Tibial nerve (tissue), 4 donors: ENCODE results near the gene KIF17. TPM values are rescaled to one million over a fixed set of nuclear protein-coding genes. Genes with fewer than 3 reads are reported as not detected.
A peak's percentile ranks its signal among the peaks of the same experiment; 100 is the strongest.

Experiments used
- DNase-seq, 2 donors: peaks; one replicate each; pipeline ENCODE4 v3.0.0-alpha.2; 2019; ENCODE audit warnings: low spot score in 2 of 2
- H3K27ac ChIP-seq, 4 donors: fragments of 200-600 bp; sonication (generic) in 3 of 4; one replicate each; pipeline ENCODE4 v1.5.1; 2017 to 2019; ENCODE audit warnings: mild to moderate bottlenecking in 1 of 4
- H3K27me3 ChIP-seq, 2 donors: fragments of 200-600 bp; sonication (generic) in 1 of 2; one replicate each; pipeline versions ENCODE4 v1.5.1 to v1.6.0; 2017 to 2019
- H3K36me3 ChIP-seq, 3 donors: fragments of 200-600 bp; sonication (generic); one replicate each; pipeline ENCODE4 v1.5.1; 2018 to 2019
- H3K4me1 ChIP-seq, 4 donors: fragments of 200-600 bp; sonication (generic) in 3 of 4; one replicate each; pipeline ENCODE4 v1.5.1; 2017 to 2019
- H3K4me3 ChIP-seq, 4 donors: fragments of 200-600 bp; sonication (generic) in 3 of 4; one replicate each; pipeline ENCODE4 v1.5.1; 2017 to 2019; ENCODE audit warnings: mild to moderate bottlenecking in 1 of 4, moderate library complexity in 1 of 4
- H3K9me3 ChIP-seq, 4 donors: fragments of 200-600 bp; sonication (generic) in 3 of 4; one replicate each; pipeline ENCODE4 v1.5.1; 2017 to 2019
- EP300 ChIP-seq, 2 donors: sonication (generic); formaldehyde crosslinking; IDR thresholded peaks; one replicate each; pipeline ENCODE4 v1.6.1; 2017; ENCODE audit warnings: antibody characterized with exemption in 2 of 2, mild to moderate bottlenecking in 1 of 2
- POLR2A ChIP-seq, 2 donors: fragments of 450-650 bp; IDR thresholded peaks; one replicate each; pipeline ENCODE4 v1.6.1; 2017; ENCODE audit warnings: antibody characterized with exemption in 2 of 2, mild to moderate bottlenecking in 2 of 2, moderate library complexity in 2 of 2
- WGBS, 2 donors: methylation state at CpG; one replicate each; pipeline ENCODE4 v1.1.5; 2018; 5-methylcytosine and 5-hydroxymethylcytosine counted together
- total RNA-seq, 4 donors: library from RNA; depleted of rRNA; stranded (reverse); fragments of >200 nt; gene quantifications; one replicate each; pipeline ENCODE4 v1.1.0, GENCODE V29; 2016
- TF ChIP-seq, protein P1 (sequence below), 5 experiments: fragments of 200-600 bp in 3 of 5; fragments of 450-650 bp in 2 of 5; sonication (generic) in 3 of 5; IDR thresholded peaks; one replicate each; pipeline ENCODE4 v1.5.1; 2016 to 2019; ENCODE audit warnings: antibody characterized with exemption in 5 of 5, mild to moderate bottlenecking in 3 of 5, moderate library complexity in 2 of 5

KIF17 gene
- 1 to 10 TPM in 3 of 4 donors, under 1 TPM in 1; 0.59 to 4.2 (median 3.3) TPM for total RNA-seq

DNA sequence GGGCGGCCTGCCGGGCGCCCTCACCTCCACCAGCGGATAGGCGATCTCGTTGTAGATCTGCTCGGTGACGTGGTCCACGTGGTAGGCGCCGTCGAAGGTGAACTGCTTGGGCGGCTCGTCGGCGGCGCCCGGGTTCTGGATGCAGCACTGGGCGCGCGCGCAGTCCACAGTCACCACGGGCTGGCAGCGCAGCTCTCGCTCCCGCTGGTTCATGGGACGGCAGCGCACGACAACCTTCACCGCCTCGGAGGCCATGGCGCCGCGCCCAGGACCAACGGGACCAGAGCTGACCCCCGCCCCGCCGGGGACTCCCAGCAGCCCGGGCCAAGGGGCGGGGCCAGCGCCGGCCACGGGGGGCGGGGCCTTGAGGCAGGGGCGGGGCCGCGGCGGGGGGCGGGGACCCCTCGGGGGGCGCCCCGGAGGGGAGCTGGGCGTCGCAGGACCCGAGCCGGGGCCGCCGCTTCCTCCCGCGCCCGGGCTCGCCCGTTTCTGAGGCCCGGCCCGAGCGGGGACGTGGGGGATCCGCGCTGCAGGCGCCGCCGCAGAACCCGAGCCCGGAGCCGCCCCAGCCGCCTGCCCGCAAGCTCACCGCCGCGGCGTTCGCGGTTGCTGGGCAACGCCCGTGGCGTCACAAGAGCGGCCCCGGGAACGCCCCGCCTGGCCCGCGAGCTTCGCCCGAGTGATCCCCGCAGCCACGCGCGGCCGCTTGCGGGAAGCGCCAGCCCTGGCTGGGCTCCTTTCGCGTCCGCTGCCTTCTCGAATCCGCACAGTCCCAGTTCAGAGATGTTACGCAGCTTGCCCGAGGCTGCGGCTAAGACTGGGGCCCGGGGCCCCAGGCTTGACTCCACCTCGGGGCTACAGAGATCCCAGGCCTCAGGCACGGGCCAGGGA, at the start of gene KIF17:
TSS of gene KIF17 (minus strand) at position 556 of the 891 bp plus-strand sequence. CDS start at position 255, 301 bp downstream.
- Histone ChIP-seq H3K4me3 (peak within 1 kb of the TSS; percentile 25 to 60 (median 36)), H3K9me3 (no peaks in the 10 kb centered on the region), H3K27me3 (peaks cover 0 to 33% of the 10 kb centered on the region in 2 donors), H3K36me3 (no peaks in the 10 kb centered on the region), H3K4me1 (peaks cover 0 to 11% (median 4%) of the 10 kb centered on the region in 4 donors), H3K27ac (peak within 1 kb of the TSS in 1 of 4 donors; percentile 73)
- WGBS, 2 donors, result 4 to 10% methylated on average over 8 to 22 of the region's 112 CpGs
- TF ChIP-seq POLR2A (IDR thresholded peaks at IDR 0.05) (no peak), EP300 (IDR thresholded peaks at IDR 0.05) (no peak)
- TF ChIP-seq, protein P1, sequence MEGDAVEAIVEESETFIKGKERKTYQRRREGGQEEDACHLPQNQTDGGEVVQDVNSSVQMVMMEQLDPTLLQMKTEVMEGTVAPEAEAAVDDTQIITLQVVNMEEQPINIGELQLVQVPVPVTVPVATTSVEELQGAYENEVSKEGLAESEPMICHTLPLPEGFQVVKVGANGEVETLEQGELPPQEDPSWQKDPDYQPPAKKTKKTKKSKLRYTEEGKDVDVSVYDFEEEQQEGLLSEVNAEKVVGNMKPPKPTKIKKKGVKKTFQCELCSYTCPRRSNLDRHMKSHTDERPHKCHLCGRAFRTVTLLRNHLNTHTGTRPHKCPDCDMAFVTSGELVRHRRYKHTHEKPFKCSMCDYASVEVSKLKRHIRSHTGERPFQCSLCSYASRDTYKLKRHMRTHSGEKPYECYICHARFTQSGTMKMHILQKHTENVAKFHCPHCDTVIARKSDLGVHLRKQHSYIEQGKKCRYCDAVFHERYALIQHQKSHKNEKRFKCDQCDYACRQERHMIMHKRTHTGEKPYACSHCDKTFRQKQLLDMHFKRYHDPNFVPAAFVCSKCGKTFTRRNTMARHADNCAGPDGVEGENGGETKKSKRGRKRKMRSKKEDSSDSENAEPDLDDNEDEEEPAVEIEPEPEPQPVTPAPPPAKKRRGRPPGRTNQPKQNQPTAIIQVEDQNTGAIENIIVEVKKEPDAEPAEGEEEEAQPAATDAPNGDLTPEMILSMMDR (IDR thresholded peaks at IDR 0.05), result no peak
- peak; percentile 39 to 47 for DNase-seq

DNA sequence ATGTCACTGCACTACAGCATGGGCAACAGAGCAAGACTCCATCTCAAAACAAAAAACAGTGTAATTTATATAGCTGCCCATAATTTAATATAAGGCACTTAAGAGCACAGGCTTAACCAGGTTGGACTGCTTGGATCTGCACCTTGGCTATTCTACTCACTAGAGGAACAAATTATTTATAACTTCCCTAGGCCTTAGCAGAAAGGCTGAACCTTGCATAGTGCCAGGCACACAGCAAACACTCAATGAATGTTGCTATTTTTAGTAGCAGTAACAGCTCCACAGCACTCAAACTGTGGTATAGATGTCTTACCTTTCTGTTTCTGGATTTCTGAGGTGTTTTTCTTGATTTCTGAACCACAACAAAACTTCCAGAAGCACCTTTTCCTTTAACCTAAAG, 49.5 kb upstream of the KIF17 start:
- TF ChIP-seq POLR2A (IDR thresholded peaks at IDR 0.05) (no peak), EP300 (IDR thresholded peaks at IDR 0.05) (no peak)
- TF ChIP-seq, protein P1 (IDR thresholded peaks at IDR 0.05), result no peak
- H3K4me3 ChIP-seq, result no peak overlapping the region
- no peaks in the 10 kb centered on the region for H3K9me3 ChIP-seq
- H3K27me3 ChIP-seq, result no peaks in the 10 kb centered on the region
- no peak for DNase-seq
- H3K4me1 ChIP-seq, result no peaks in the 10 kb centered on the region
- H3K36me3 ChIP-seq, result peaks cover 8 to 99% (median 35%) of the 10 kb centered on the region in 3 donors
- H3K27ac ChIP-seq, result no peak overlapping the region

DNA sequence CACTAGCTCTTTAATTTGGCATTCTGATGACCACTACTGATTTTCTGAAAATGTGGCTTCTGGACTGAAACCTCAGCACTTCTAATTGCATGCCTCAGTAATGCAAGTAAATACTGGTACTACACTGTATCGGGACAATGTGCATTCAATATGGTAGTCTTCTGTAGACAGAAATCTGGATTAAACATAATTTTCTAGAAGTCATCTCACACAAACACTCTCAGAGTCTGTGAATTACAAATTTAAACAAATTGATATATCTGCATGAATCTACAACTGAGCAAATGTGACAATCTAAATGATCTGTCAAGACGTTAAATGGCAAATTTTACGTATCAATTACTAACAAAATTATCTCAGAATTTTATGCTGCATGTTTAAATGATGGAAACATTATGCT, 45.6 kb upstream of the KIF17 start:
- DNase-seq, result no peak
- Histone ChIP-seq H3K36me3 (peaks cover 4 to 100% (median 26%) of the 10 kb centered on the region in 3 donors), H3K9me3 (no peaks in the 10 kb centered on the region), H3K27ac (no peak overlapping the region), H3K27me3 (no peaks in the 10 kb centered on the region), H3K4me1 (no peaks in the 10 kb centered on the region), H3K4me3 (no peak overlapping the region)
- TF ChIP-seq, protein P1 (IDR thresholded peaks at IDR 0.05), result no peak
- TF ChIP-seq POLR2A (IDR thresholded peaks at IDR 0.05) (no peak), EP300 (IDR thresholded peaks at IDR 0.05) (no peak)
- 94% methylated on average over 3 of the region's 3 CpGs for WGBS, 2 donors

DNA sequence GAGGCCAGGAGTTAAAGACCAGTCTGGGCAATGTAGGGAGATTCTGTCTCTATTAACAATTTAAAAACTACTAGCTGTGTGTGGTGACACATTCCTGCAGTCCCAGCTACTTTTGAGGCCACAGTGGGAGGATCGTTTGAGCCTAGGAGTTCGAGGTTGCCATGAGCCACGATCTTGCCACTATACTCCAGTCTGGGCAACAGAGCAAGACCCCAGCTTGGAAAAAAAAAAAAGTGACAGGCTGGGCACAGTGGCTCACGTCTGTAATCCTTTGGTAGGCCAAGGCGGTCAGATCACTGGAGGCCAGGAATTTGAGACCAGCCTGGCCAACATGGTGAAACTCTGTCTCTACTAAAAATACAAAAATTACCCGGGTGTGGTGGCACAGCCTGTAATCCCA, 42.5 kb upstream of the KIF17 start:
- 93 to 97% methylated on average over 6 of the region's 6 CpGs for WGBS, 2 donors
- Histone ChIP-seq H3K9me3 (no peaks in the 10 kb centered on the region), H3K4me3 (no peak overlapping the region), H3K27me3 (no peaks in the 10 kb centered on the region), H3K27ac (no peak overlapping the region), H3K36me3 (peaks cover 2 to 100% (median 17%) of the 10 kb centered on the region in 3 donors), H3K4me1 (no peaks in the 10 kb centered on the region)
- no peak for DNase-seq
- no peak for TF ChIP-seq EP300 (IDR thresholded peaks at IDR 0.05)
- no peak for TF ChIP-seq POLR2A (IDR thresholded peaks at IDR 0.05)

DNA sequence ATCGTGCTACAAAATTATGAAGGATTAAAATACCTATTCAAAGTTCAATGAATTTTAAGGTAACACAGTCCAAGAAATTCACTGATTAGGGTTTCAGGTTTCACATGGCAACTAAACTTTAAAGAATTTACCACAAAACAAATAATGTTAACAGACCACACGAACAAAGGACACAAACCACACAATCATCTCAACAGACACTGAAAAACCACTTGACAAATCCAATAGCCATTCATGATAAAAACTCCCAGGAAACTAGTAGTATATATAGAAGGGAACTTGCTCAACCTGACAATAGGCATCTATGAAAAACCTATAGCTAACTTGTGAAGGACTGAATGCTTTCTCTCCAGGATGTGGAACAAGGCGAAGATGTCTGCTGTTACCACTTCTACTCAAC, 35.8 kb upstream of the KIF17 start:
- H3K4me1 ChIP-seq, result no peaks in the 10 kb centered on the region
- no peaks in the 10 kb centered on the region for H3K9me3 ChIP-seq
- H3K4me3 ChIP-seq, result no peak overlapping the region
- H3K27ac ChIP-seq, result no peak overlapping the region
- H3K36me3 ChIP-seq, result peaks cover 0 to 75% (median 0%) of the 10 kb centered on the region in 3 donors
- DNase-seq, result no peak
- no peaks in the 10 kb centered on the region for H3K27me3 ChIP-seq
- TF ChIP-seq, protein P1 (IDR thresholded peaks at IDR 0.05), result no peak
- TF ChIP-seq POLR2A (IDR thresholded peaks at IDR 0.05), result no peak
- no peak for TF ChIP-seq EP300 (IDR thresholded peaks at IDR 0.05)
- 85 to 91% methylated on average over 3 of the region's 3 CpGs for WGBS, 2 donors
